ENCODE data around the gene CFAP69.
"Not testable (repeated sequence)": the region's sequence is repeated elsewhere in the genome, so short reads cannot be mapped to it uniquely, and the experiment has no call there.

The CFAP69 gene

GRCh38 chr7:90346336-90347125, 101.6 kb downstream of the CFAP69 start, which contains the start of gene GTPBP10:
TSS of gene GTPBP10 (plus strand) at chr7:90346716. CDS start at chr7:90346742, 26 bp downstream.
- FAIRE-seq, result no peak

GRCh38 chr7:90347759-90348158, 102.8 kb downstream of the CFAP69 start:
- no peak for FAIRE-seq

GRCh38 chr7:90349305-90349704, 104.3 kb downstream of the CFAP69 start:
- FAIRE-seq, result no peak

- FAIRE-seq, result not testable (repeated sequence)
Measured at GRCh38 chr7:90350032-90350431, 105.1 kb downstream of the CFAP69 start.

DNA sequence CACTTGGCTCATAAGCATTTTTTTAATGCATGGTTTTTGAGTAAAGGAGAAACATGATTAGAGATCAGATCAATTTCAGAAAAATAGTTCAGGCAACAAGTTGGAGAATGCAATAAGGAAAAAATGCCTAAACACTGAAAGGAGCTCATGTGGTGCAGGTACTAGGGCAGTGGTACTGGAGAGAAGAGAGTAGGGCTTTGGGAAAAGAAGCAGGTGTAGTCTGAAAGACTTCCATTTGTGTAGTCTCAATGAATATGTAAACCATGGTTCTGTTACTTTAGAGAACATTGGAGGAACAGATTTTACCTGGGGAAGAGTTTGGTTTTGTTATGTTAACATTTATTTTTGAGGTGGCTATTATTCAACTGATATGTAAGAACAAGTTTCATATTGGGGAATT, 107.0 kb downstream of the CFAP69 start:
- FAIRE-seq, result no peak
